Type B pancreatic cell (in vitro differentiated cells): ENCODE measurements around the gene TRIML1. TPM values are rescaled to one million over a fixed set of nuclear protein-coding genes. Genes with fewer than 3 reads are reported as not detected.

Experiments
- DNase-seq: peaks from one replicate; pipeline ENCODE4 v3.0.0; 2021; ENCODE audit warnings: mixed read lengths; ENCODE audit not compliant: unreplicated experiment; ENCODE audit errors: extremely low spot score
- H3K27ac Mint-ChIP-seq: 2 replicates; pipeline ENCODE4 v1.8.0; 2021; ENCODE audit warnings: mild to moderate bottlenecking, mixed read lengths
- H3K27me3 Mint-ChIP-seq: 2 replicates; pipeline ENCODE4 v1.8.0; 2021; ENCODE audit warnings: mixed read lengths
- H3K36me3 Mint-ChIP-seq: 2 replicates; pipeline ENCODE4 v1.8.0; 2021; ENCODE audit warnings: mixed read lengths
- H3K4me1 Mint-ChIP-seq: one replicate; pipeline ENCODE4 v1.8.0; 2021; ENCODE audit warnings: mixed read lengths; ENCODE audit not compliant: unreplicated experiment
- H3K4me3 Mint-ChIP-seq: 2 replicates; pipeline ENCODE4 v1.8.0; 2021; ENCODE audit warnings: mild to moderate bottlenecking, mixed read lengths
- H3K9me3 Mint-ChIP-seq: 2 replicates; pipeline ENCODE4 v1.8.0; 2021; ENCODE audit warnings: mixed read lengths
- total RNA-seq: library from RNA; stranded (reverse); gene quantifications from 2 replicates; pipeline ENCODE4 v1.2.1, GENCODE V29; 2021; ENCODE audit warnings: low replicate concordance
- TF ChIP-seq, protein P1 (sequence below): fragments of 200-600 bp; sonication (generic); conservative IDR thresholded peaks from 2 replicates; pipeline ENCODE4 v1.5.0; 2021; ENCODE audit warnings: antibody characterized with exemption, mild to moderate bottlenecking

The TRIML1 gene
- total RNA-seq, 1 donor from 2014 or later = 0.82 TPM

DNA sequence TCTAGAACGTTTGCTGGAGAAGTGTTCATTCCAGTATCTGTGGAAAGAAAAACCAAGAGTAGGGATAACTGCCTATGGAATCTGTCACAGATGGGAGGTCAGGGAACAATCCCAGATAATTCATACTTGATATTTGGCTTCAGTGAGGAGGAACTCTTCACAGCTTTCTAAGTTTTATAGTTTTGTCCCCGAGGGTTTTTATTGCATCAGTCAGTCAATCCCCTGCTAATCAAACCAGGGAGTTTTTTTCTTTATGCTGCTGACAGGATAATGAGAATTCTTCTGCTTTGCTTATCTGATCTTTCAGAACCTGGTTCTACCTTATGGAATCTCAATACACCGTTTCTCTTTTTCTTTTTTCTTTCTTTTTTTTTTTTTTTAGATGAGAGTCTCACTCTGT, 29.2 kb upstream of the TRIML1 start:
- Mint-ChIP-seq H3K27me3 (no peaks in the 10 kb centered on the region), H3K9me3 (peaks cover 8% of the 10 kb centered on the region), H3K4me3 (no peak overlapping the region), H3K36me3 (no peaks in the 10 kb centered on the region), H3K4me1 (peaks cover 12% of the 10 kb centered on the region), H3K27ac (peak overlapping the region; percentile 87)
- TF ChIP-seq, protein P1, sequence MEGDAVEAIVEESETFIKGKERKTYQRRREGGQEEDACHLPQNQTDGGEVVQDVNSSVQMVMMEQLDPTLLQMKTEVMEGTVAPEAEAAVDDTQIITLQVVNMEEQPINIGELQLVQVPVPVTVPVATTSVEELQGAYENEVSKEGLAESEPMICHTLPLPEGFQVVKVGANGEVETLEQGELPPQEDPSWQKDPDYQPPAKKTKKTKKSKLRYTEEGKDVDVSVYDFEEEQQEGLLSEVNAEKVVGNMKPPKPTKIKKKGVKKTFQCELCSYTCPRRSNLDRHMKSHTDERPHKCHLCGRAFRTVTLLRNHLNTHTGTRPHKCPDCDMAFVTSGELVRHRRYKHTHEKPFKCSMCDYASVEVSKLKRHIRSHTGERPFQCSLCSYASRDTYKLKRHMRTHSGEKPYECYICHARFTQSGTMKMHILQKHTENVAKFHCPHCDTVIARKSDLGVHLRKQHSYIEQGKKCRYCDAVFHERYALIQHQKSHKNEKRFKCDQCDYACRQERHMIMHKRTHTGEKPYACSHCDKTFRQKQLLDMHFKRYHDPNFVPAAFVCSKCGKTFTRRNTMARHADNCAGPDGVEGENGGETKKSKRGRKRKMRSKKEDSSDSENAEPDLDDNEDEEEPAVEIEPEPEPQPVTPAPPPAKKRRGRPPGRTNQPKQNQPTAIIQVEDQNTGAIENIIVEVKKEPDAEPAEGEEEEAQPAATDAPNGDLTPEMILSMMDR = no peak
- no peak for DNase-seq

- peaks cover 12% of the 10 kb centered on the region for H3K4me1 Mint-ChIP-seq
- peak overlapping the region; percentile 87 for H3K27ac Mint-ChIP-seq
- H3K27me3 Mint-ChIP-seq = no peaks in the 10 kb centered on the region
- H3K4me3 Mint-ChIP-seq = peak overlapping the region; percentile 26
- TF ChIP-seq, protein P1 = no peak
- no peak for DNase-seq
- H3K36me3 Mint-ChIP-seq = no peaks in the 10 kb centered on the region
- H3K9me3 Mint-ChIP-seq = peaks cover 8% of the 10 kb centered on the region
Measured at GRCh38 chr4:188110741-188111471, 28.3 kb upstream of the TRIML1 start.

DNA sequence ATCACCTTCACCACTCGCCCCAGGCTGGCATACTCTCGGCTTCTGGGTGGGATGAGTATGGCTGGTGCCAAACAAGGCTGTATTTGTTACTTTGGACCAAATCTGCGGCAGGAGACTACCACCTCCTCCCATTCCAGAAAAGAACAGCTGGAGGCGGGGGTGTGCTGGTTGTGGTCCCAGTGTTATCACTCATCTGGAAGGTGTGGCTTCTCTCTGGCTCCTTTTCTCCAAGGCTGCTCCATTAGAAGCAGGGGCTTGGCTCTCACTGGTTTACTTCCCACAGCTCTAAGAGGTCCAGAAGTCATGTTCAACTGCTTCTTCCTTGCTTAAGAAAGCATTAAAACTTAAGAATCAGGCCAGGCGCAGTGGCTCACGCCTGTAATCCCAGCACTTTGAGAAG, 27.3 kb upstream of the TRIML1 start:
- peaks cover 12% of the 10 kb centered on the region for H3K4me1 Mint-ChIP-seq
- no peak overlapping the region for H3K4me3 Mint-ChIP-seq
- H3K27ac Mint-ChIP-seq = no peak overlapping the region
- no peaks in the 10 kb centered on the region for H3K27me3 Mint-ChIP-seq
- peaks cover 8% of the 10 kb centered on the region for H3K9me3 Mint-ChIP-seq
- H3K36me3 Mint-ChIP-seq = no peaks in the 10 kb centered on the region
- TF ChIP-seq, protein P1 = no peak
- DNase-seq = no peak

- TF ChIP-seq, protein P1 = no peak
- no peak for DNase-seq
- H3K36me3 Mint-ChIP-seq = no peaks in the 10 kb centered on the region
- H3K9me3 Mint-ChIP-seq = no peaks in the 10 kb centered on the region
- no peak overlapping the region for H3K27ac Mint-ChIP-seq
- H3K27me3 Mint-ChIP-seq = no peaks in the 10 kb centered on the region
- peaks cover 6% of the 10 kb centered on the region for H3K4me1 Mint-ChIP-seq
- no peak overlapping the region for H3K4me3 Mint-ChIP-seq
Measured at GRCh38 chr4:188113156-188113555, 26.1 kb upstream of the TRIML1 start.

DNA sequence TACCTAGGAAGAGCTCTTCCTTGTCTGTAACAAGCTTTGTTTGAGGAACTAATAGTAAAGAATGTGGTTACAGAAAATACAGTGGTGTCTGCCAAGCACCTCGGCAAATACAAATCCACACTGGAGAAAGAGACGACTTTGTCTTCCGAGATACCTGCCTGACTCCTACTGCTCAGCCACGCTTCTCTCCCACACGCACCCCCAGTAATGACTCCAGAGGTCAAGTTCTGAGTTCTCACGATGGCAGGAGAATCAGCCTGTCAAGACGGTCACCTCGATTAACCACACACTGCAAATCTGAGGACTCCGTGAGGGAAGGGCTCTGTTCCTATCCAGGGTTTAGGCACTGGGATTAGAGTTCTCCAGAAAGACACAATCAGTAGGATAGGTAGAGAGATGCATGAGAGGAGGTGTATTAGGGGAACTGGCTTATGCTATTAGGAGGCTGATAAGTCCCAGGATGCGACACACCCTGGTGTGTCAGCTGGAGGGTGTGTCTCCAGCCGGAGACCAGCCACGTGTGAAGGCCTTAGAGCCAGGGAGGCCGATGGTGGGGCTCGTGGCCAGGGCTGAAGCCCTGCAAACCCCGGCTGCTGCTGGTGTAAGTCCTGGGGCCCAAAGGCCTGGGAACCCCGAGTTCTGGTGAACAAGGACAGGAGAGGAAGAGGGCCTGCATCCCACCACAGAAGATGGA, 21.5 kb upstream of the TRIML1 start:
- no peaks in the 10 kb centered on the region for H3K36me3 Mint-ChIP-seq
- H3K4me1 Mint-ChIP-seq = no peaks in the 10 kb centered on the region
- H3K9me3 Mint-ChIP-seq = no peaks in the 10 kb centered on the region
- H3K4me3 Mint-ChIP-seq = no peak overlapping the region
- TF ChIP-seq, protein P1 = no peak
- H3K27ac Mint-ChIP-seq = no peak overlapping the region
- no peak for DNase-seq
- no peaks in the 10 kb centered on the region for H3K27me3 Mint-ChIP-seq
